GM19468 (cell line): ENCODE results near the gene TMPRSS11E.
"Not testable (repeated sequence)": the region's sequence is repeated elsewhere in the genome, so short reads cannot be mapped to it uniquely, and the experiment has no call there.

Experiments
- ATAC-seq: cut with Tn5 transposase; IDR thresholded peaks from one replicate; pipeline ENCODE4 v1.9.1; 2021; ENCODE audit warnings: mild to moderate bottlenecking, moderate library complexity, moderate number of reproducible peaks; ENCODE audit not compliant: unreplicated experiment; ENCODE audit errors: extremely low read depth

The TMPRSS11E gene, protein sequence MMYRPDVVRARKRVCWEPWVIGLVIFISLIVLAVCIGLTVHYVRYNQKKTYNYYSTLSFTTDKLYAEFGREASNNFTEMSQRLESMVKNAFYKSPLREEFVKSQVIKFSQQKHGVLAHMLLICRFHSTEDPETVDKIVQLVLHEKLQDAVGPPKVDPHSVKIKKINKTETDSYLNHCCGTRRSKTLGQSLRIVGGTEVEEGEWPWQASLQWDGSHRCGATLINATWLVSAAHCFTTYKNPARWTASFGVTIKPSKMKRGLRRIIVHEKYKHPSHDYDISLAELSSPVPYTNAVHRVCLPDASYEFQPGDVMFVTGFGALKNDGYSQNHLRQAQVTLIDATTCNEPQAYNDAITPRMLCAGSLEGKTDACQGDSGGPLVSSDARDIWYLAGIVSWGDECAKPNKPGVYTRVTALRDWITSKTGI

DNA sequence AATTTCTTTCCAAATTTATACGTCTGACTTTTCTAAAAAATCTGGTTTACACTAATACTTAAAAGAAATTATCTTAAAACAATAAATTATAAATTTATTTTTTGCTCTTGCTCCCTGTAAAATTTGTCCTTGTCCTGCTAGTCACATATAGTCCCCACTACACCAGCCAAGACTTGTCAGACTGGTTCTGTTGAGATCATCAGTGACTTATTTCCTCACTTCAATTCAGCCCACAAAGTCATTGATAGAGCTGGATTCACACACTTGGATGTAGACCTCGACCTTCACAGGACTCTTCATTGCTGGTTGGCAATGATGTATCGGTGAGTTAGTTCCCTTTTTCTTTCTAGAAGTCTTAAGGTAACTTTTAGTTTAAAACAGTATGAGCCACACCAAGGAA is at the start of gene TMPRSS11E:
TSS of gene TMPRSS11E (plus strand) at position 263 of the 400 bp plus-strand sequence. CDS start at position 313, 50 bp downstream.
- ATAC-seq, result no peak

DNA sequence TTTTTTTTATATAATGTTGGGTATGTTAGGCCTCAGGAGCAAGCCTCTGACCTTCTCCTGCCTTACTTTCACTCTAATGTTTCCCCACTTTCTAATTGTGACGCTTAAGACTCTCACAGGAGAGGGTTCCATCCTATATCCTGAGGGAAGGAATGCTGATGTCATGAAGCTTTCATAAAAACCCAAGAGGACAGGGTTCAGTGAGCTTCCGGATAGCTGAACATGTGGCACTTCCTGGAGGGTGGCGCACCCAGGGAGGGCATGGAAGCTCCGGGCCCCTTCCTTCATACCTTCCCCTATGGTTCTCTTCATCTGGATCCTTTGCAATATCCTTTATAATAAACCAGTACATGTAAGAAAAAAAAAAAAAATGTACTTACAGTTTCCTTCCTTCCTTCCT is 48.0 kb upstream of the TMPRSS11E start:
- ATAC-seq, result no peak

DNA sequence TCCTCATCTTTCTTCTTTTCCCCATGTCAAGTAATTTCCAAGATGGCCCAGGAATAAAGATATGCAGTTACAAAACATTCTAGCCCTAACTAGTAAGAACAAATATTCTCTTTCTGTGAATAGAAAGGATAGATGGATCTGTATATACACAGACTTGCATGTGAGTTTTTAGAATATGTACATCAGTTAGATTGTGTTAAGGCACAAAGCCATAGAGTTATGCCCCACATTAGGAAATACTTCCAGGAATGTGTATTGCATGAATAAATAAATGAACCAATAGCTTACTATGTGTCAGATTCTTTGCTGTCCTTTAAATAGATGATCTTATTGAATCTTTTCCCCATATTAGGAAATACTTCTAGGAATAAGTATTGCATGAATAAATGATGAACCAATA is 46.0 kb upstream of the TMPRSS11E start:
- ATAC-seq, result no peak

DNA sequence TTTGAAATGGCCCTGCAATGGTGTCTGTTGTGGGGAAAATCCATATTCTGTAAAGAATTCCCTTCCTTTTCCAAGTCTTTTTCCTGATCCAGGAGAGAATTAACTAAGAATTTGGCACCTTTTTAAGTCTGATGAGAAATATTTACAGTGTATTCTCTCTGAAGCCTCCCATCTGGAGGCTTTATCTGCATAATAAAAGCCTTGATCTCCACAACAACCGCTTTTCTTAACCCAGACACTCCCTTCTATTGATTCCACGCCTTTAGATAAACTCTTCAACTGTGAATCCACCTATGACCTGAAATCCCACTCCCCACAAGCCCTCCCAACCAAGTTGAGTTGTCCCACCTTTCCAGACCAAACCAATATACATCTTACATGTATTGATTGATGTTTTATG is 43.1 kb upstream of the TMPRSS11E start:
- no peak for ATAC-seq

DNA sequence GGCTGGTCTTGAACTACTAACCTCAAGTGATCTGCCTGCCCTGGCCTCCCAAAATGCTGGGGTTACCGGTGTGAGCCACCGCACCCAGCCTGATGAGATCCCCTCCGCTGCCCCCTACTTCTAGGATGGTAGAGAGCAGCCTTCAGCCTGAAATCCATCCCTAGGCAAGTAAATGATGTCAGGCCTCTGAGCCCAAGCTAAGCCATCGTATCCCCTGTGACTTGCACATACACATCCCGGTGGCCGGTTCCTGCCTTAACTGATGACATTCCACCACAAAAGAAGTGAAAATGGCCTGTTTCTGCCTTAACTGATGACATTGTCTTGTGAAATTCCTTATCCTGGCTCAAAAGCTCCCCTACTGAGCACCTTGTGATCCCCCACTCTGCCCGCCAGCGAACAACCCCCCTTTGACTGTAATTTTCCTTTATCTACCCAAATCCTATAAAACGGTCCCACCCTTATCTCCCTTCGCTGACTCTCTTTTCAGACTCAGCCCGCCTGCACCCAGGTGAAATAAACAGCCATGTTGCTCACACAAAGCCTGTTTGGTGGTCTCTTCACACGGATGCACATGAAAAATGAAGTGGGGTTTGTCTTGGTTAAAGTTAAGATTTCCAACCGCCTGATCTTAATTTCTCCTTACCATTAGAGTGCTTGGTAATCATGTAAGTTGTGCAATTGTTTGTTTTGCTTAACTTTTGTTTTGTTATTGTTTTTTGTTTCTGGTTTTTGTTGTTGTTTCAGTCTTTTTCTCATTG is 41.4 kb upstream of the TMPRSS11E start:
- ATAC-seq, result not testable (repeated sequence)

DNA sequence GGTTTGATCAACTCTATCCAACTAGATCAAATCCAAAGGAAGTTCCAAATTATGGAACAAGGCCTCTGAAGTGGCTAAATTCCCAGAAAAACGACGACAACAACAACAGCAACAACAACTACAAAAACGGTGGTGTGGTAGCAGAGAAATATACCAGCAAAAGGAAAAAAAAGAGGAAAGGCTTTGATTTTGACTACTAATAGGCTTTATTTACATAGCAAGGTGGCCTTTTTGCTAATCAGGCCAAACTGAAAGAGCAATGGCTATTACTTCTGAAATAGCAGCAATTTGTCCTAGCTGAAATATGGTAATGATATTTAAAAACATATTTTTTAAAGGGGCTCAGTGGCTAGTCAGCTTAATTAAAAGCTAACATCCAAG is 40.8 kb upstream of the TMPRSS11E start:
- no peak for ATAC-seq

DNA sequence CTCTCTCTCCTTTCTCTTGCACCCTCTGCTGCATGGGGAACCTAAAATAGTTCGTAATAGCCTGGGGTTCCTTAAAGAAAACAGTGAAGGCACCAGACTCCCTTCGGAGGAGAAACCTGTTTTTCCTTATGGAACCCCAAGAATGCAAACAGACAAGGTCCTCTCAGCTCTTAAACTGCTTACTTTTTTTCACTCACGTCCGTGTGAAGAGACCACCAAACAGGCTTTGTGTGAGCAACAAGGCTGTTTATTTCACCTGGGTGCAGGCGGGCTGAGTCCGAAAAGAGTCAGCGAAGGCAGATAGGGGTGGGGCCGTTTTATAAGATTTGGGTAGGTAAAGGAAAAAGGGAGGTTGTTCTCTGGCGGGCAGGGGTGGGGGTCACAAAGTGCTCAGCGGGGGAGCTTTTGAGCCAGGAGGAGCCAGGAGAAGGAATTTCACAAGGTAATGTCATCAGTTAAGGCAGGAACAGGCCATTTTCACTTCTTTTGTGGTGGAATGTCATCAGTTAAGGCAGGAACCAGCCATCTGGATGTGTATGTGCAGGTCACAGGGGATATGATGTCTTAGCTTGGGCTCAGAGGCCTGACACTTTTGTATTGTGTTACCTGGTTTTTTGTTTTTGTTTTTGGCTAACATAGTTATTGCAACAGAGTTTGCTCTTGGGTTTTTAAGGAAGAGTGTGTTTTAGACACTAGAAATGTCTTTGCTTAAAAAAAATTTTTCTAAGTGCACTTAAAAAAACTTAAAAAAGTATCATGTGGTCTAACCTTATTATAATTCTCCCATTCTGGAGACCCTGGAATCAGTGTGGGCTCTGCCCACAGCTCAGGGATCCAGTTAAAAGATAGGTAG is 40.0 kb upstream of the TMPRSS11E start:
- ATAC-seq, result not testable (repeated sequence)

DNA sequence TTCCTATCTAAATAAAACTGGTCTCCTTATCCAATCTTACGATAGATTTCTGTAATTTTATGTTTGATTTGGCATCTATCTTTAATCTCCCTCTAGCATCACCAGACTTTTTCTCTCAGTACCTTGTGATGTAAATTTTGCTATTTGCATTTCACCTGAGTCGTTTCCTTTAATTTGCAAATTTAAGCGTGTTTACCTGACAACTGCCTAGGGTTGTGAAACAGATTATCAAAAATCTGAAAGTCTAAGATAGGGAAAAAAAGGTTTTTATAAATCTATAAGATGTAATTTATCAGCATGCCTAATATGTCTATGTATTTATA is 39.4 kb upstream of the TMPRSS11E start:
- ATAC-seq, result no peak

DNA sequence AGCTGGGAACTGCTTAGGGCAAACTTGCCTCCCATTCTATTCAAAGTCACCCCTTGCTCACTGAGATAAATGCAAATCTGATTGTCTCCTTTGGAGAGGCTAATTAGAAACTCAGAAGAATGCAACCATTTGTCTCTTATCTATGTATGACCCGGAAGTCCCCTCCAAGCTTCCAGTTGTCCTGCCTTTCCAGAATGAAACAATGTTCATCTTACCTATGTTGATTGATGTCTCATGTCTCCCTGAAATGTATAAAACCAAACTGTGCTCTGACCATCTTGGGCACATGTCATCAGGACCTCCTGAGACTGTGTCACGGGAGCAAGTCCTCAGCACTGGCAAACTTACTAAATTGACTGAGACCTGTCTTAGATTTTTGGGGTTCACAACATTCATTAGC is 37.1 kb upstream of the TMPRSS11E start:
- ATAC-seq, result no peak

DNA sequence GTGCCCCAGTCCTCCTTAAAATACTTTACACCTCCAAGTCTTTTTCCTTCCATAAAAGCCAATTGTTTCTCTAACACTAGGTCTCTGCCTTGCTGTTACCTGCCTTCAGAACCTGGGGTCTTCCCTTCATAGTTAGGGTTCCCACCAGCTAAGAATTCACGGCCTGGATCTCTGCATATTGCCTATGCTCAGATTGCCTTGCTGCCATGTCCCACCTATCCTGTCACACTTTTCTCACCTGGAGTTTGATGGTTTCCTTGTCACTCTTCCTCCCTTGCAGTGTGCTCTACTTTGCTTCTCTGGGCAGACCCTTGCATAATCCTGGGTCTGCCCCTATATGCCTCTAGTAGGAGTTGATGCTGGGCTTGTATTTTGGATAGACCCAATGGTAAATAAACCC is 36.6 kb upstream of the TMPRSS11E start:
- no peak for ATAC-seq

DNA sequence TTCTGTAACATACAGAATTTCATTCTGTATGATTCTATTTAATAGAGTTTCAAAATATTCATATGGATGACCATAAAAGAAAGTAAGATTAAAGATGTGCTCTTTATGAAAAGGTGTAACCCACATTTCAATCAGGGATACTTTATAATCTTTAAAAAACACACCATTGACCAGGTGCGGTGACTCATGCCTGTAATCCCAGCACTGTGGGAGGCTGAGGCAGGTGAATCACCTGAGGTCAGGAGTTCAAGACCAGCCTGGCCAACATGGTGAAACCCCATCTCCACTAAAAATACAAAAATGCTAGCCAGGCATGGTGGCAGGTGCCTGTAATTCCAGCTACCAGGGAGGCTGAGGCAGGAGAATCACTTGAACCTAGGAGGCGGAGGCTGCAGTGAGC is 35.2 kb upstream of the TMPRSS11E start:
- not testable (repeated sequence) for ATAC-seq

DNA sequence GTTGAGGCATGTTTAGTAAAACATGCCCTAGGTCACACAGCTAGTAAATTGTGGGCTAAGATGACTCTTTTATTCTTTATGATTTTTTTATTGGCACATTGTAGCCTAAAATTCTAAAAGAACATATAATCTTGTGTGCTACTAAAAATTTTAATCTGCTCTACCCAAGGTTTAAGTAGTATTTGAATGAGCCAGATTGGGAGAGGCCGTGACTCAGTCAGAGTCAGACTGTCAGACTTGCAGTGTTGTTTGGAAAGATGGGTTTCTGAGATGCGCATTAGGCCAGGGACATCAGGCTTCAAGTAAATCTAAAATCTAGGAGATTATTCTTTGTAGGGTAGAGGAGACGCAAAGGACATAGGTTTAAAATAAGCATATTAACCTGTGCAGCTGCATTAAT is 30.7 kb upstream of the TMPRSS11E start:
- no peak for ATAC-seq

DNA sequence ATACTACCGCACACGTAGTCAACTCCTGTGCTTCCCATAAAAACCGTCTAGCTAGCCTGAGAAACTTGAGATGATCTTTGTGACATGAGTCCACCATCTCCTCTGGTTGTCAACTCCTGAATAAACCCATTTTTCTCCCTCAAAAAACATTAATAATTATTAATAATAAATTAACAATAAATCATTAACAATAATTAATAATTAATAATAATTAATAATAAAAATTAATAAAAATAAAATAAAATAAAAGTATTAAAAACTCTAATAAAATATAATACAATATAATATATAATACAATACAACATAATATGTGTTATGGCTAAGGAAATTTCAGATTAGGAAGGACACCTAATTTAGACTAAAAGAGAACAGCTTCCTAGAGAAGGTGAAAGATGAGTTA is 20.7 kb upstream of the TMPRSS11E start:
- ATAC-seq, result no peak

DNA sequence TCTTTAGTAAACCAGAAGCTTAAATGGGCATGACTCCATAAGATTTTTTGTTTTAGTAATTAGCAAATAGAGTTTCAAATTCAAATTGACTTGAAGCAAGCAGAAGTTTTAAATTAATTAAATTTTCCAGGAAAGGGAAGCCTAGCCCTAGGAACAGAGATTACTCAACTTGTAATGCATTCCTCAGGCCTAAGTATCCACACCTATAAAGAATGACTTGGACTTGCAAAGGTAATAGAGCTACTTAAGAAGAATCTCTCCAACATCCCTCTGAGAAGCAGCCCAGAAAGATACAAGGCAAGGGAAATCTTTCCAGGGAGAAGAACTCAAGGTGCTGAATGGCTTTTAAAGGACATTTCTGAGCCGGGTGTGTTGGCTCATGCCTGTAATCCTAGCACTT is 16.9 kb upstream of the TMPRSS11E start:
- no peak for ATAC-seq

DNA sequence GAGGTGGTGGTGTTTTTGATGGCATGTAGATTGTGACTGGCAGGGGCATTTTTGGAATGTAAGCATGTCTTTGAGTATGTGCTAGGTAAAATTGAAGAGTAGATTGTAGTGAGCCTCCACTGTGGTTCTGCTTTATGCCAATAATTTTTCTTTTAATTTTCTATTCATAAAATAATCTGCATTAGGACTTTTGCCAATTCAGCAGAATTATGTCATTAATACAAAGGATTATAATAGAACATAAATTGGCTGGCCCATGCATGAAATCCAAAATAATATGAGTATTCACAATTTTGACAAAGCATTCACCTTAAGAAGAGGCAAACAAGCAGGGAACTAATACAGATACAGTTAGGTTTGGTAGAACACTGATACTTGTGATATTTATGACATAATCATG is 14.9 kb upstream of the TMPRSS11E start:
- ATAC-seq, result no peak

DNA sequence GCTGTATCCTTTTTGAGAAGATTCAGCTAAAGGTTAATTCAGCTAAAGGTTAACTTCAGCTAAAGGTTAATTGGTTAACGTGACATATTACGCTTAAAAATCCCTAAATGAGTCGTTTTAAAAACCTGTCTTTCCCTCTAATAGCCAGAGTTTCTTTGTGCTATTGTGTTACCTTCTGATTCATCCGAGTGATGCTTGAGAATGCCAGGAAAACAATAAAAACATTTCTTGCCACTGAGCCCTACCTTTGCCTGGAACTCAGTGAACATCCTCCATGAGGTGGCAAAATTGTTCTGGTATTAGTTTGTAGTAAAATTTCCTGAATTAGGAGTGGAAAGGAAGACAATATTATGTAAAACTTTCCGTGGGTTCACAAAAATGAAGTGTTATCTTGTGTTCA is 13.7 kb upstream of the TMPRSS11E start:
- no peak for ATAC-seq

DNA sequence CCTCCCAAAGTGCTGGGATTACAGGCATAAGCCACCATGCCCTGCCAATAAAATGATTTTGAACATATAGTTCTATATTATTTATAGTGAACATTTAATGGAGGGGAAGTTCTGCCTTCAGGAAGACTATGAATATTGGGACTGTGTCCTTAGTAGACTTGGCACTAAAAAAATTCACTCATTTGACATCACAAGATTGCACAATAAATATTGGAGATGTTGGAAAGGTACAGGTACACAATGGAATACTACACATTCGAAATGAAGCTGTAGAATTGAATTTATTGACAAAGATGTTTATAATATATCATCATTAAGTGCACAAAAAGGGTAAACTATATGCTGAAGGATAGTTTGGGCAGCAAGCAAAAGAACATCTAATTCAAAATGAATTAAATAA is 13.0 kb upstream of the TMPRSS11E start:
- no peak for ATAC-seq

DNA sequence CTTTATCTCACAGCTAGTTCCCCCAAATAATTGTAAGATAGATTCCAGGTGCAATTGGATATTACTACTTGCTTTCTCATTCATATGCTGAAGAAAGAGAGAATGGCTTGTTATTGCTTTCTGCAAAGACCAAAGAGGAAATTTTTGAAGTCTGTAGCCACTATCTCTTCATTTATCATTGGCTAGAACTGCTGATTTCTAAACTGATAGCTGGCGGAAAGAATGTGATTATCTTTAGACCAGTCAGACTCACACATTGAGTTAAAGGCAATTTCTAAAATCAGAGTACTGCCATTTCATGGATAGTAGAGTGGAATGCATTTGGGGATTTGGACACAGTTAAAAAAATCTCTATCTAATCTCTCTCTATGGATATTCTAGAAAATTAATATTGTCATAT is 12.4 kb upstream of the TMPRSS11E start:
- no peak for ATAC-seq

DNA sequence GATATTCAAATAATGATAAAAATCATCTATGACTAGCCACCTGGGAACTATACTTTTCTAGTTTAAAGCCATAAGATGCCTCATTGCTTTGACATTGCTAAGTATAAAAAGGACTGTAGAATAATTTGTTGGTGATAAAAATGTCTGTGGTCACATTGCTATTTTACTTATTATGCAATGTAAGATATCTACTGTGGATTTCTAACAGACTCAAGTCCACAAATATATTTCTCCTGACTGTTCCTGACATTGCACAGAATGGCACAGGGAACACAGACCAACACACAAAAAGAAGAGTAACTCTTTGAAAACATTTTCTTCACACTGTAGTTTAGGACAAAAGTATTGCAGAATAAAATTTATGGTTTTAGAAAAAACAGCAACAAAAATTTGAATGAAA is 2.2 kb upstream of the TMPRSS11E start:
- no peak for ATAC-seq

DNA sequence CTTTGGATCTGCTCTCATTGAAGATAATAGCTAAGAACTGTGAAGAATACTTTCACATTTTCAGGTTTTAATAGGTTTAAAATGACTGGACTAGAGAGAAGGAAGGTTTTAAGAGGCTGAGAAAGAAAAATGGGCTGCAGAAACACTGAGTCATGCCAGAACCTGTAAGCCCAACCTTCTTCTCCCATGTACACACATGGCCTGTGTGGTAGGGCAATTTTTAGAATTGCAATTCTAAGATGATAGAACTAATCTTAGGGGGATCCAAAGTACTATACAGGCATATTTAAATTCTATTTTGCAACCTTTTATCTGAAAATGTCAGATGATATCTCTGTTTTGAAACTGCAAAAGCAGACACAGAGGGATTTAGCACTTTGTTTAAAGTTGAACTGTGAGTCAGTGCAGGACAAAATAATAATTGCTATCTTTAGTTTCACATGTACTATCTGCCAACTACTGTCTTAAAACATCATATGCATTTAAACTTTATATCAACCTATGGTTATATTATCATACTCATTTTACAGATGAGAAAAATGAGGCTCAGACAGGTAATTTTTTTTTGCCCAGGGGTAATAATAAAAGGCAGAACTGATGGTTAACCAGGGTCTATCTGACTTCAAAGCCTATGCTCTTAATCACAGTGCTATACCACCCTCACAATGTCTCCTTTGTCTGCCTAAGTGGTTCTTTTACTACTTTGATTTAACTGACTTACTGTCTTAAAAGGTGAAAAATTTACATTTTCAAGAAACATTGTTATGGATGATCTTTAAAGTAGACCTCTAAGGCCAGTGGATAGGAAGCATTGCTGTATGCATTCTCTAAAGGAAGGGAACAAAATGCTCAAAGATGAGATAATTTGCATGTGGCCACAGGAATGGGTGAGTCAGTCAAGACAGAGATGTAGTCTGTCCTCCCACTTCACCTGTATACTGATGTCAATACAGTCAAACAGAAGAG is 4.3 kb downstream of the TMPRSS11E start:
- no peak for ATAC-seq
